Measurements from ENCODE around the gene GPR62.
A peak's percentile ranks its signal among the peaks of the same experiment; 100 is the strongest.

GPR62 gene

GRCh38 chr3:51940648-51941462 lies 14.3 kb upstream of the GPR62 start:
- DNase-seq = no peak

- DNase-seq = no peak
Observed at GRCh38 chr3:51941463-51941797, 13.8 kb upstream of the GPR62 start.

DNA sequence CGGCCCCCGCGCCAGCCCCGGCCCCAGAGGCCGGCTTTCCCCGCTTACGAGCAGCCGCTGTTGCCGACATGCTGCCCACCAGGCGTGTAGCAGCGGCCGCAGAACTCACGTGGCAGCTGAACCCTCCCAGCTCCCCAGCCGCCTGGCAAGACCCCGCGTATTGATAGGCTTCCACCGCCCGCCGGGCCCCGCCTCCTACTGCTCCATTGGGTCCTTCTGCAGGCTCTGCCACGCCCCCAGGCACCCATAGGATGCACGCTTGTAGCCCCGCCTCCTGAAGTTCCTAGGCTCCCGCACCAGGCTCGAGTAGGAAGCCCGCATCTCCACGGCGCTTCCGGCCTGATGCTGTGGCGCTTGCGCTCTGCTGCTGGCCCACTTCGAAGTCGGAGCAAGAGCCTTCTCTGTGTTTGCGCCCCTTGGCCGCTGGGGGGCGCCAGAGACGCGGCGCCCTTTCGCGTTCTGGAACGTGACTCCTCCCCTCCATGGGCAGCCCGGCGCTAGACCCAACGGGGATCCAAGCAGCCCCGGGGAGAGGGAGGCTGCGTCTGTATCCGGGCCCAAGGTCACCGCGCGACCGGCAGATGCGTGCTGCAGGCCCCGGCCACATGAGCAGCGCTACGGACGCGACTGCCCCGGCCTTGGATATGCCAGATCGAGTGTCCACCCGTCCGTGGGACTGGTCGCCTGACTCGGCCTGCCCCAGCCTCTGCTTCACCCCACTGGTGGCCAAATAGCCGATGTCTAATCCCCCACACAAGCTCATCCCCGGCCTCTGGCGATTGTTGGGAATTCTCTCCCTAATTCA lies 13.2 kb upstream of the GPR62 start, which contains the start of the genes PARP3 and RRP9:
PARP3 (plus strand) TSS at position 566 of the 805 bp plus-strand sequence. CDS start 993 bp downstream, outside the sequence.
RRP9 (minus strand) TSS at position 107 of the 805 bp plus-strand sequence; CDS start at position 70, 37 bp downstream.
- DNase-seq = peak; percentile 90

DNA sequence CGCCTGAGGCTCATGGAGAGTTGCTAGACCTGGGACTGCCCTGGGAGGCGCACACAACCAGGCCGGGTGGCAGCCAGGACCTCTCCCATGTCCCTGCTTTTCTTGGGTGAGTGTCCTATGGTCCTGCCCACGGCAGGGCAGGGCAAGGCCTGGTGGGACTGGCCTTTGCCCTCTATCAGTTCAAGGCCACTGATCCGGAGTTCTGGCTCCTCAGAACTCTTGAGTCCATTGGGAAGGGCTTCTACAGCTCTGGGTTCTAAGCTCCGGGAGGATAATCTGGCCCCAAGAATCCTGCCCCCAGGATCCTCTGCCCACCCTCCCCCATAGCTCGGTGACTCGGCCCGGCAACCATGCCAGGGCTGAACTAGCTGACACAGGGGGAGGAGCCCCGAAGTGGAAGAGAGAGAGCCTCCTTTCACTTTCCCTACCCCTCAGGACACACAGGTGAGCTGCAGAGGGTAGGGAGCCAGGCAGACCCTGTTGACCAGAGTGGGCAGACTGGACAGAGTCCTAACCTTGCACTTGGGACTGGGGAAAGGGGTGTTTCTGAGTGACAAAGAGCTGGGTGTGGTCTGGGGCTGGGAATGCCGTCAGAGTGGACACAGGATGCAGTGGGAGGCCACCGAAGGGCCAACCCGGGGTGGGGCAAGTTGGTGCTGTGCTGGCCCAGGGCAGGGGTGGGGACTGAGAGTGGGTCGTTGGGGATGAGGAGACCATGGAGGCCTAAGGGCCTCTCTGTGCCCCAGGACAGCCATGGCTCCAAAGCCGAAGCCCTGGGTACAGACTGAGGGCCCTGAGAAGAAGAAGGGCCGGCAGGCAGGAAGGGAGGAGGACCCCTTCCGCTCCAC lies 12.4 kb upstream of the GPR62 start:
- peak; percentile 4 for DNase-seq

- no peak for DNase-seq
Observed at GRCh38 chr3:51943451-51944391, 11.5 kb upstream of the GPR62 start.

DNA sequence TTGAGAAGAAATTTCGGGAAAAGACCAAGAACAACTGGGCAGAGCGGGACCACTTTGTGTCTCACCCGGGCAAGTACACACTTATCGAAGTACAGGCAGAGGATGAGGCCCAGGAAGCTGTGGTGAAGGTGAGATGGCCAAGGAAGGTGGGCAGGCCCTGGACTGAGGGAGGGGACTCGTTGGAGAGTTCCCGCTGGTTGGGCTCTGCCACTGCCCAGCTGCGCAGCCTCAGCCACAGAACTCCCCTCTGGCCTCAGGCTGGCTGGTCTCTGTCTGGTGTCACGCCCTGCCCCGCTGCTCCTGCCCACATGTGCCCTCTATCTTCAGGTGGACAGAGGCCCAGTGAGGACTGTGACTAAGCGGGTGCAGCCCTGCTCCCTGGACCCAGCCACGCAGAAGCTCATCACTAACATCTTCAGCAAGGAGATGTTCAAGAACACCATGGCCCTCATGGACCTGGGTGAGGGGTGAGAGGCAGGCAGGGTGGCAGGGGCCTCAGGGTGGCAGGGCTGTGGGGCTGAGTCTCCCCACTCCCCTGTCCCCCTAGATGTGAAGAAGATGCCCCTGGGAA lies 10.6 kb upstream of the GPR62 start:
- DNase-seq = no peak

DNA sequence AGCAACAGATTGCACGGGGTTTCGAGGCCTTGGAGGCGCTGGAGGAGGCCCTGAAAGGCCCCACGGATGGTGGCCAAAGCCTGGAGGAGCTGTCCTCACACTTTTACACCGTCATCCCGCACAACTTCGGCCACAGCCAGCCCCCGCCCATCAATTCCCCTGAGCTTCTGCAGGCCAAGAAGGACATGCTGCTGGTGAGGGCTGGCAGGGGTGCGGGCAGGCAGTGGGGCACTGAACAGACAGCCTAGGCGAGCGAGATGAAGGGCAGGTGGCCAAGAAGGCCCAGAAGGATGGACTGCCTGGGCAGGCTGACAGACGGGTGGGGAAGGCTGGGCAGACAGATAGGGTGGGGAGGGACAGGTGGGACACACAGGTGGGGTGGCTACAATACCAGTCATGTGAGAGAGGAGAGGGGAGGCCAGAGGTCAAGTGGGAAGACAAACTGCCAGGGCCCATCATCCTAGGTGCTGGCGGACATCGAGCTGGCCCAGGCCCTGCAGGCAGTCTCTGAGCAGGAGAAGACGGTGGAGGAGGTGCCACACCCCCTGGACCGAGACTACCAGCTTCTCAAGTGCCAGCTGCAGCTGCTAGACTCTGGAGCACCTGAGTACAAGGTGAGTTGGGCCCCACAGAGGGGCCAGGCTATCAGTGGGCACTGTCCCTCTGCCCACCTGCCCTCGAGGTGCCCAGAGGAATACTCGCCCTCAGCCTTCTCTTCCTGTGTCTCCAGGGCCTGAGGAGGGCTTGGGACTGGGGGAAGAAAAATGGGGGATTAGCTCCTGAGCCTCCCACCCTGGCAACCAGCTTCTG lies 9.9 kb upstream of the GPR62 start:
- DNase-seq = no peak

DNA sequence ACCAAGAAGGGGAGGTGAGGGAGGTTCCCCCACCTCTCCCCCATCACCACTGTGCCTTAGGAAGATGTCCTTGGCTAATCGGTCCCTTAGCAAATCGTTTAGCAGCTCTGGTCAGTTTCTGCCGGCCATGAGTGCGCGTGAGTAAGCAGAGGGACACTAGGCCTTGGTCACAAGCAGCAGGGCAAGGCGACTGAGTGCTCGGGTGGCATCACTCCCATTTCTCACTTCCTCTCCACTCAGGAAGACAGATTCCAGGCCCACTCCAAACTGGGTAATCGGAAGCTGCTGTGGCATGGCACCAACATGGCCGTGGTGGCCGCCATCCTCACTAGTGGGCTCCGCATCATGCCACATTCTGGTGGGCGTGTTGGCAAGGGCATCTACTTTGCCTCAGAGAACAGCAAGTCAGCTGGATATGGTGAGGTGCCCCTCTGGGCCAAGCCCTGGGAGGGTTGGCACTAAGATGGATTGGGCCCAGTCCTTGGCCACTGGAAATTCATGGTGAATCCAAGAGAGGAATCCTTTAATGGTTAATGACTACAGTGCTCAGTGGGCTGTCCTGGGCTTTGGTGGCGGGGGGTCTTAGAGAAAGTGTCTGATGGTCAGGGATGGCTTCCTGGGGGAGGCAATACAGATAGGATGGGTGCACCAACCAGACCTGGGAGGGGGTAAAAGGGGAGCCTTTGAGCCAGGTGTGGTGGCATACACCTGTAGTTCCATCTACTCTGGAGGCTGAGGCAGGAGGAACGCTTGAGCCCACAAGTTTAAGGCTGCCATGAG lies 9.1 kb upstream of the GPR62 start:
- no peak for DNase-seq

- DNase-seq = no peak
Observed at GRCh38 chr3:51946796-51947195, 8.4 kb upstream of the GPR62 start.

DNA sequence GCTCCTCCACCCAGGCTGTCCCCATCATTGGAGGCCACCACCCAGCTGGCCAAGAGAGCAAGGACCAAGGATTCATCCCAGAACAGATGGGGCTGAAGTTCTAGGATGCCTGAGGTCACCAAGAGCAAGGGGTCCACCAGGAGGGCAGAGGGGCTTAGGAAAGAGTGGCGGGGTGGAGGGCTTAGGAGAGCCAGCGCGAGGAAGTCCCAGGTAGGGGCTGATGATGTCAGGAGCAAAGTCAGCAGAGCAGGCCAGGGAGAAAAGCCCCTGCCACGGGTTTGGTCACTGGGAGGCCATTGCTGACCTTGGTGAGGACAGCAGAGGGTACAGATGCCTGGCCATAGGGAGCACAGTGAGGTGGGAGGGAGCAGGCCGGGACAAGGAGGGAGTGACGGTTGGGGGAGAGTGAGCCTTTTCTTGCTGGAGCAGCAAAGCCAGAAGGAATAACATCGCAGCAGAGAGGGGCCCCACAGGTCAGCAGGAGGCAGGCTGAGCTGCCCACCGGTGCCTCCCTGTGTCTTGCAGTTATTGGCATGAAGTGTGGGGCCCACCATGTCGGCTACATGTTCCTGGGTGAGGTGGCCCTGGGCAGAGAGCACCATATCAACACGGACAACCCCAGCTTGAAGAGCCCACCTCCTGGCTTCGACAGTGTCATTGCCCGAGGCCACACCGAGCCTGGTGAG lies 7.8 kb upstream of the GPR62 start:
- no peak for DNase-seq

- no peak for DNase-seq
Observed at GRCh38 chr3:51948016-51948580, 7.1 kb upstream of the GPR62 start.

DNA sequence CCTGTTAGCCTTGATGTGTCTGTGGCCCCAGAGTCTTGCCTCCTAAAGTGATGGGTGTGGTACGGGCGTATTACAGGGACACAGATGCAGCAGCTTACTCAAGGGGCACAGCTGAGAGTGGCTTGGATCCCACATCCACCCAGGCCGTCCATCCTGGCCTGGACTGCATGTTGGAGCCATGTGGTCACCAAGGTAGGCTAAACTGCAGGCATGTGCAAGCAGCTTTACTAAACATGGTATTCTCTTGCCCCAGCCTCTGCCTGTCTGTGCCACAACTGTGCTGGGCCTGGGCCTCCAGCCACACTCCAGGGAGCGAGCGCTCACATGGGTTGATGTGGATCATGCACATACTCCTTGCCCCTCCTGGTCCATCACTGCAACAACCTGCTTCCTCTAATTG lies 6.1 kb upstream of the GPR62 start:
- DNase-seq = no peak

GRCh38 chr3:51950899-51951298 lies 4.3 kb upstream of the GPR62 start:
- DNase-seq = no peak

- no peak for DNase-seq
Observed at GRCh38 chr3:51953445-51953844, 1.7 kb upstream of the GPR62 start.

- DNase-seq = no peak
Observed at GRCh38 chr3:51954105-51954504, 1.1 kb upstream of the GPR62 start.

- DNase-seq = no peak
Observed at GRCh38 chr3:51954713-51955112, 468 bp upstream of the GPR62 start.

GRCh38 chr3:51955893-51956770 lies 951 bp downstream of the GPR62 start:
- DNase-seq = no peak

Data from DMS79 treated with DMSO at 0.1 percent for 48 hours (cell line).